Stromal cell of bone marrow (primary cell): Measurements from ENCODE around the gene CIAPIN1.
A peak's percentile ranks its signal among the peaks of the same experiment; 100 is the strongest.
"Not testable (repeated sequence)": the region's sequence is repeated elsewhere in the genome, so short reads cannot be mapped to it uniquely, and the experiment has no call there.

Experiments
- DNase-seq: peaks from one replicate; pipeline ENCODE4 v3.0.0-alpha.2; 2012; ENCODE audit warnings: low read depth

The CIAPIN1 gene

DNA sequence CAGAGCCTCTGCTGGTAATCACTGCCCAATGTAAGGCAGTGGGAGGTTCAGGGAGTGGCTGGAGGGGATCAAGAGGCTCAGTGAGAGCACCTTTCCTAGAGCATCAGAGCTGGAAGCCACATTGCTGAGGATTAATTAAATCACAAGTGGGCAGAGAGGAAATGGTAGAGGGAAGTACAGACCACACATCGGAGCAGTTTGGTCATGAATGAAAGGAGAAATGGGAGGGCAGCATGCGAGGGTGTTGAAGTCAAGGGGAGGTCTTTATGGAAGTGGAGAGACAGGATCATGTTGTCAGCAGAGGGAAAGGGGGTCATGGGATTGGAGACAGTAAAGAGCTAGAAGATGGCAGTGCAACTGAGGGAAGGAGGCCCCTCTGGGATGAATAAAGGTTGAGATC lies 40.3 kb downstream of the CIAPIN1 start:
- DNase-seq: no peak

DNA sequence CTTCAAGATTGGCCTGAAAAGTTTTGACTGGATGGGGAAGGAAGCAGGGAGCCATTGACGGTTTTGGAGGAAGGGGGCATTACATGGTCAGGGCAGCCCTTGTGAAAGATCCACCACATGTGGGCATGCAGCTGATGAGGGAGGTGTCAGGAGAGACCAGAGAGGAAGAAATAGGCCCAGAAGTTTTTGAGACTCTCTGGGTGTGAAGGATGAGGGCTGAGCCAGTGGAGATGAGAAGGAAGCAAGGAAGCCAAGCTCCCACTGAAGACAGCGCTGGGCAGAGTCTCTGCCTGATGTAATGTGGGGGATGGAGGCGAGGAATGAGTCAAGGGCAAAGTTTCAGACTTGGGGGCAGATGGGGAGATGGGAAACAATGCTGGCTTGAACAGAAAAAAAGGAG lies 42.1 kb downstream of the CIAPIN1 start:
- DNase-seq: no peak

DNA sequence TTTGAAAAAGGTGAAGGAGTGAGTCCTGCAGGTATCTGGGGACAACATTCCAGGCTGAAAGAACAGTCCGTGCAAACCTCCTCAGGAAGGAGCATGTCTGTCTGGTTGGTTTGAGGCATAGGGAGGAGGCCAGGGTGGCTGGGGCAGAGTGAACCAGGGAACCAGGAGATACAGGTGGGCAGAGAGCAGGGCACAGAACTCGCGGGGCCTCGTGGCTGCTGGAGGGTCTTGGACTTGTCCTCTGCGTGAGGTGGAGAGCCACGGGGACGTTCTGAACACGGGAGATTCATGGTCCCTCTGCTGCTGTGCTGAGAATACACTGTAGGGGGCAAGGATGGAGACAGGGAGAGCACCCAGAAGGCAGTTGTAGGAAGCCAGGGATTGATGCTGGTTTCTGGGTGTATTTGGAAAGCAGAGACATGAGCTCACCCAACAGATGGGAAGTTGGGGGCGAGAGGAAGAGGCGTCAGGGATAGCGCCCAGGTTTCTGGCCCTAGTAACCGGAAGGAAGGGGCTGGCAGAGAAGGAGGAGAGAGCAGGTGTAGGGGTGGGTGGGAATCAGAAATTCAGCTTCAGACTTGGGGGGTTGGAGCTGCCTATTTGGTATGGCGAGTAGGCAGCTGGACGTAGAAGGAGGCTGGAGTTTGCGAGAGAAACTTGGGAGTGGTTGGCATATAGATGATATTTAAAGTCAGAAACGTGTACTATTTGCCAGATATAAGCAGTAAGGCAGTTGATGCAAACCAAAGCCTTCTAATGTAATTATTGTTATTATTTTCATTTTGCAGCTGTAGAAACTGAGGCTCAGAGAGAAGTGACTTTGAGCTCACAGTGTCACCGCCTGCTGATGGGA lies 43.0 kb downstream of the CIAPIN1 start, which contains the start of gene CCL17:
CCL17 (plus strand) TSS at position 803 of the 853 bp plus-strand sequence. CDS start 9,166 bp downstream, outside the sequence.
- no peak for DNase-seq

DNA sequence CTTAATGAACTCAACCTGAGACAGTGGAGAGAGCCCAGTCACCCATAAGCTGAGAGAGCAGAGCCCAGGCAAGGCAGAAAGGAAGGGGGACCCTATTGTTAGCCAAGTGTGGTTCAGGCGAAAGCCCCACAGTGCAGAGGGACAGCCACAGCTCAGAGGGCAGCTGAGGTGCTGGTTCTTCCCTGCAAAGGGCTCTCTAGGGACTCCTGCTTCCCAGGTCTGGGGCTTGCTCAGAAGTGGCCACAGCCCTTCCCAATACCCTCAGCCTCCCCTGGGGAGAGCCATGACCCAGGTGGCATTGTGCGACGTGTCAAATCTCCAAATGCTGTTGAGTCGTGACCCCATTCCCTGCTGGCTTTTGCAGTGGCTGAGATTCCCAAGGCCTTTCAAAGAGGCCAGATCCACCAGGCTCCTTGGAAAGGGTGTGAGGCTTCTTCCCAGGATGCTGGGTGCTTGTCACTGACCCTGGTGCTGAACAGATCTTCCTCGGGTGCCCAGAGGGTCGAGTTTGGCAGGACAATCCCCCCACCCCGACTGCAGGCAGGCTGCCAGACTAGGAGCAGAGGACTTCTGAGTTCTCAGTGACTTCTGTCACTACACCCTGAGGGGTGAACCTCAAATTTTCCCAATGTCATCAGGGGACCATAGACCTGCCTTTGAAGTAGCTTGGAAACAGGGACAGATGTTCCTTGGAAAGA lies 45.1 kb downstream of the CIAPIN1 start:
- no peak for DNase-seq

DNA sequence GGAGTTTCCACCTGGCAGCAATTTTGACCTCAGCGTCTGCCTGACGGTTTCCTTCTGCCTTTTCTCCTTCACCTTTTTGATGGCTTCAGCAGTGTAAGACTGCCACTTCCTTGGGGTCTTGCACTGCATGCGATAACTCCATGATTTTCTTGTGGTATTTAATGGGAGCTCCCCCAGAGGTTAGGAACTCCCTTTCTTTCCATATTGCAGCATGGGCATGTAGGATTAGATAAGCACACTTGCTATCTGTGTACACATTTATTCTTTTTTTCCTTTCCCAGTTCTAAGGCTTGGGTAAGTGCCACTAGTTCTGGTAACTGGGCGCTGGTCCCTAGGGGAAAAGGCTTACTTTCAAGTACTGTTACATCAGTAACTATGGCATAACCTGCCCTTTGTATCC lies 49.7 kb downstream of the CIAPIN1 start:
- DNase-seq: not testable (repeated sequence)

DNA sequence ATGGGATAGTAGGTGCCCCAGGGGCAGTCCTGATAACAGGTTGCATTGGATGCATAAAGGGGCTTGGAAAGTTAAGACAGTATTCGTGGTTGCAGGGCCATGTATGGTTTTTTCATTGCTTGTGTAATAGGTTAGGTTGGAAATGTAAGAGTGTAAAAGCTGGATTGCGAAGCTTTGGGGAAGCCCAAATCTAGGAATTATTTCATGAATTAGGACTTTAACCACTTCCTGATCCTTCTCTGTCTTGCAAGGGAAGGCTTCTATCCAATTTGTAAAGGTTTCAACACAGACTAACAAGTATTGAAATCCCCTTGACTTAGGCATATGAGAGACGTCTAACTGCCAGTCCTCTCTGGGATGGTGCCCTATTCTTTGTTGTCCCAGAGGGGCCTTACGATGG lies 50.4 kb downstream of the CIAPIN1 start:
- DNase-seq: no peak

DNA sequence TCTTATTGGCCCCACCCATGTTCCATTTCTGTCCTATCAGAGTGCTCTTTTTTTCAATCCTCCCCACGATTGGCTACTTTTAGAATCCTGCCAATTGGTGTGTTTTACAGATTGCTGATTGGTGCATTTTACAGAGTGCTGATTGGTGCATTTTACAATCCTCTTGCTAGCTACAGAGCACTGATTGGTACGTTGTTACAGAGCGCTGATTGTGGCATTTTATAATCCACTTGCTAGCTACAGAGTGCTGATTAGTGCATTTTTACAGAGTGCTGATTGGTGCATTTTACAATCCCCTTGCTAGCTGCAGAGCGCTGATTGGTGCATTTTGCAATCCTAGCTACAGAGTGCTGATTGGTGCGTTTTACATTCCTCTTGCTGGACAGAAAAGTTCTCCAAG lies 52.2 kb downstream of the CIAPIN1 start:
- no peak for DNase-seq

DNA sequence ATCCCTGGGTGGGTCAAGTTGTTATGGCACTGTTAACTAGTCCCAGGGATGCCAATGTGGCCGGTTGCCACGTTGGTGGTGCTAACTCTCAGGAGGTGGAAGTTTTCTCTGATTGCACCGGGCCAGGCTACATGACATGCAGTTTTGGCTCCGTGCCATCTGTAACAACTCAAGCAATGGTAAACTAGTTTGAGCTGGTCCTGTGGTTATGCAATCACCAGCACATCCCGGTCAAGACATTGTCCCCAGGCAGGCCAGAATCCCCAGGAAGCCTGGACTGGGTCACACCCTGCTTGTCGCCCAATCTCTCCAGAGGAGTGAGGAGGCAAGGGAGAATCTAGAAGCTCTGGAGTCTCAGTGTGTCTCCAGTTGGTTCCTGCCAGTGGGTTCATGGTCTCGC lies 52.7 kb downstream of the CIAPIN1 start:
- no peak for DNase-seq

DNA sequence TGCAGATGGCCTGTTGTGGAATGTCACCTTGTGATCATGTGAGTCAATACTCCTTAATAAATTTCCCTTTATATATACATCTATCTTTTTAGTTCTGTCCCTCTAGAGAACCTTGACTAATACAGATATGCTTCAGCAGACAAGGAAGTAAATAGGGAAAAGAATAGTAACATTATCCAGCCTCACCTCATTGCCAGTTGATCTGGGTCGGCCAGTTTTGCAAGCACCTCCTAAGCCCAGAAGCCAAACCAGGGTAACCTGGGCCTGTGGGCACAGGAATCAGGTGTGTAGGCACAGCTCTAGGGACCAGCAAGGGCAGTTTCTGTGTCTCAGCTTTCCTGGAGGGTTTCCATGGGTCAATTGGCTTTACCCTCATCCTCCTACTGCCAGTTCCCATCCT lies 54.5 kb downstream of the CIAPIN1 start:
- no peak for DNase-seq

DNA sequence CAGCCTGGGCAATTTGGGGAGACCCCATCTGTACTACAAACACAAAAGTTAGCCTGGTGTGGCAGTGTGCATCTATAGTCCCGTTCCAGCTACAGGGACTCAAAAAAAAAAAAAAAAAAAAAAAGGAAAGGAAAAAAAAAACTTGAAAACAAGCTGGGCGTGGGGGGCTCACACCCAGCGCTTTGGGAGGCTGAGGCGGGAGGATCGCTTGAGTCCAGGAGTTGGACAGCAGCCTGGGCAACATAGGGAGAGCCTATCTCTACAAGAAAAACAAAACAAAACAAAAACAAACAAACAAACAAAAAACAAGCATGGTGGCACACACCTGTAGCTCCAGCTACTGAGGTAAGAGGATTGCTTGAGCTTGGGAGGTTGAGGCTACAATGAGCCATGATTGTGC lies 55.5 kb downstream of the CIAPIN1 start:
- DNase-seq: no peak

DNA sequence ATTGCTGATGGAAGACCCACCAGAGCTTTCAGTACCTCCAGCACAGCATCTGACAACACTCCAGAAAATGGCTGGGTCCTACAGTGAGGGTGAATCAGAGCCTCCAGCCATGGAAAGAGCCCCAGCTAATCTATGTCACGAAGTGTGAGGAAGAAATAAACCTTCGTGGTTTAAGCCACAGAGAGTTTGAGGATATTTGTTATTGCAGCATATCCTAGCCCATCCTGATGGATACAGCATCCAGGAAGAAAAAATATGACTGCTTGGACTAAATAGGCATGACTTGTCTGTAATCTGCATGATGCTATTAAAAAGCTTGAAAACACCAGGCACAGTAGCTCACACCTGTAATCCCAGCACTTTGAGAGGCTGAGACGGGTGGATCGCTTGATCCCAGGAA lies 55.9 kb downstream of the CIAPIN1 start:
- DNase-seq: no peak

DNA sequence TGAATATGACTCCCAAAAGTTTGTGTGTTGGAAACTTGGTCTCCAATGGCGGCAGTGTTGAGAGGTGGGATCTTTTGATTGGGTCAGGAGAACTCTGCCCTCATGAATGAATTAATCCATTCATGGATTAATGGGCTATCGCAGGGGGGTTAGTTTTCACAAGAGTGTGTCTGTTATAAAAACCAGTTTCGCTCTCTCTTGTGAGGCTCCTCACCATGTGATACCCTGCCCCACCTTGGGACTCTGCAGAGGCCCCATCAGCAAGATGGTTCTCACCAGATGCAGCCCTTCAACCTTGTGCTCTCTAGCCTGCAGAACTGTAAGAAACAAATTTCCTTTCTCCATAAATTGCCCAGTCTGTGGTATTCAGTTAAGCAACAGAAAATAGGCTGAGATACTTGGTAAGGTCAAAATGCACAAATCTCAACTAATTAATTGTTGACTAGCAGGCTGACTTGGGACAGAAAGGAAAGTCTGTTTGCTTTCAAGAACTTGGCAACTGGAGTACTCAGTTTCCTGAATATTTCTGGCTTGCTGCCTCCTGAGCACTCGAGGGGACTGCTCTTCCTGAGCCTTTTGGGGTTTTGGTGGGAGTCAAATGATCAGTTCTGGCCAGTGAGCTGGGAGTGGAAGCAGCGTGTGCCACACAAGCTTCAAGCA lies 56.4 kb downstream of the CIAPIN1 start:
- no peak for DNase-seq

DNA sequence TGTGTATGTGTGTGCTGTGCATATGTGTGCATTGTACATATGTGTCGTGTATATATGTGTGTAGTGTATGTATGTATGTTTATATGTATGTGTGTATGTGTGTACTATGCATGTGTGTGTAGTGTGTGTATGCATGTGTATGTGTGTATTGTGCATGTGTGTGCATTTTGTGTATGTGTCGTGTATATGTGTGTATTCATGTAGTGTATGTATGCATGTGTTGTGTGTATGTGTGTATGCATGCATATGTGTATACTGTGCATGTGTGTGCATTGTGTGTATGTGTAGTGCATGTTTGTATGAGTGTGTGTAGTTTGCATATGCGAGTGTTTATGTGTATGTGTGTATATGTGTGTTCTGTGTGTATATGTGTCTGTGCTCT lies 58.1 kb downstream of the CIAPIN1 start:
- no peak for DNase-seq

DNA sequence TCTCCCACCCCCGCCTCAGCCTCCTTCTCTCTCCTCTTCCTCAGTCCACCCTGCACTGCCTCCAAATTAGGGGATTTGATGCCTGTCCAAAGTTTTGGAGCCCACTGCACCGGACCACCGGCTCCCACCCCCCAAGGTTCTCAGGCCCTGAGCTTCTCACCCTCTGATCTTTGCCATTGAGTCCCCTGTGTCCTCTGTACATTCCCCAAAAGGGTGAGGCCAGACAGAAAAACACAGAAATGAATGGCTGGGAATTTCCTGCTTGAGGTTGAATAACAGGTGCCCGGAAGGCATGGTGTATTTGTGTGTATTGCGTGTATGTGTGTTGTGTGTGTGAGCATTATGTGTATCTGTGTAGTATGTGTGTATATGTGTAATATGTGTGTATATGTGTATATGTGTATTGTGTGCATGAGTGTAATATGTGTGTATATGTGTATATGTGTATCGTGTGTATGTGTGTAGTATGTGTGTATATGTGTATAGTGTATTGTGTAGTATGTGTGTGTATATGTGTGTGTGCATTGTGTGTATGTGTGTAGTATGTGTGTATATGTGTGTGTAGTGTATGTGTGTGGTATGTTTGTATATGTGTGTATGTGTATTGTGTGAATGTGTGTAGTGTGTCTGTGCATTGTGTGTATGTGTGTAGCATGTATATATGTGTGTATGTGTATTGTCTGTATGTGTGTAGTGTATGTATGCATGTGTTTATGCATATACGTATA lies 58.7 kb downstream of the CIAPIN1 start:
- no peak for DNase-seq

DNA sequence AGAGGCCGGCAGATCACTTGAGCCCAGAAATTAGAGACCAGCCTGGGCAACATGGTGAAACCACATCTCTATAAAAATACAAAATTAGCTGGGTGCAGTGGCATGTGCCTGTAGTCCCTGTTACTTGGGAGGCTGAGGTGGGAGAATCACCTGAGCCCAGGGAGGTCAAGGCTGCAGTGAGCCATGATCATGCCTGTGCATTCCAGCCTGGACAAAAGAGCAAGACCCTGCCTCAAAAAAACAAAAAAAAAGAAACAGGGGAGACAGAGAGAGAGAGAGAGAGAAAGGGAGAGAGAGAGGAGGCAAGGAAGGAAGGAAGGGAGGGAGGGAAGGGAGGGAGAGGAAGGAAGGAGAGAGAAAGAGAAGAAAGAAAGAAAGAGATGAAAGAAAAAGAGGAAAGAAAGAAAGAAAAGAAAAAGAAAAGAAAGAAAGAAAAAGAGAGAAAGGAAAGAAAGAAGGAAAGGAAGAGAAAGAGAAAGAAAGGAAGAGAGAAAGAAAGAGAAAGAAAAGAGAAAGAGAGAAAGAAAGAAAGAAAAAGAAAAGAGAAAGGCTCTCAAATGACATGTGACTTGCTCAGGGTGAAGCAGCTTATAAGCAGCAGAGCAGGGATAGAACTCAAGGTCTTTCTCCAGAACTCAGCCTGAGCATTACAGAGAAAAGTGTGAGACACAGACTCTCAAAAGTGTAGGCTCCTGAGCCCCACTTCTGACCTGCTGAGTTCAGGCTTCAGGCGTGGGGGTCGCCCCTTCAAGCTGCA lies 59.4 kb downstream of the CIAPIN1 start:
- DNase-seq: no peak

DNA sequence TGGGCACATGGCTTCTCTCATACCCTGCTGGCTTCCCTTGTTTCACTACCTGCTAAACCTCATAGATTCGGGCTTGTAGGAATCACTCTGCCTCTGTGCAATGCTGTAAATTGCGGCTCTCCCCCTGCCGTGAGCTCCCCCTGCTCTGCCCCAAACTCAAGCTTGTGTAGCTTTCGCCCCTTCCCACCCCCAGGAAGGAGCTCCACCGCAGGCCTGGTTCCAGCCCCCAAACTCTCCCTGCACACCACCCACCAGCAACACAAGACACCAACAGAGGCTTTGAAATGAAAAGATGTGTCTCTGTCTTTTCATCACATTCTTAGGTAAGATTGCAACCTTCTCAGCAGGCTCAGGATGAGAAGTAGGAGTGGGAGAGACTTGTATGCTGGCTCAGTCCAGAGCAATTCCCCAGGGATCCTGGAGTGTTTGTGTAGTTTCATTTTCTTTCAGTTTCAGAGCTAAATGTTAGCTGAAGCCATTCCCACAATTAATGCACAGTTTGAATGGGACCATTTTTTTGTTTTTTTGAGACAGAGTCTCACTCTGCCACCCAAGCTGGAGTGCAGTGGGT lies 60.7 kb downstream of the CIAPIN1 start:
- peak; percentile 60 for DNase-seq

DNA sequence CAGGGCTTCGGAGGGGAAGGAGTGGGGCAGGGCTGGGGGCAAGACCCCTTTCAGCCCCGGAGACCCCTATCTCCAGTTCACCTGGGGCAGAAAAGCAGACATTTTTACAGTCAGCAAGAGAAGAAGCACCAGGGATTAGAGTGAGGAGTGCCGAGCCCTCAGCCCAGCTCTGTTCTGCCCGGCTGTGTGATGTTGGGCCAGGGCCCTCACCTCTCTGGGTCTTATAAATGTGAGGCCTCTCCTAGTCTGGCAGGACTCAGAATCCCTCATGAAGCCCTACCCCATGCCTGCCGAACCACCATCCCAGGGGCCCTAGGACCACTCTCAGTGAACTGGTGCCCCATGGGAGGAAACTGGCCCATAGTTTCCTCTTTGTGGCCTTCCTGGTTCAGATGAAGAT lies 62.1 kb downstream of the CIAPIN1 start:
- no peak for DNase-seq

DNA sequence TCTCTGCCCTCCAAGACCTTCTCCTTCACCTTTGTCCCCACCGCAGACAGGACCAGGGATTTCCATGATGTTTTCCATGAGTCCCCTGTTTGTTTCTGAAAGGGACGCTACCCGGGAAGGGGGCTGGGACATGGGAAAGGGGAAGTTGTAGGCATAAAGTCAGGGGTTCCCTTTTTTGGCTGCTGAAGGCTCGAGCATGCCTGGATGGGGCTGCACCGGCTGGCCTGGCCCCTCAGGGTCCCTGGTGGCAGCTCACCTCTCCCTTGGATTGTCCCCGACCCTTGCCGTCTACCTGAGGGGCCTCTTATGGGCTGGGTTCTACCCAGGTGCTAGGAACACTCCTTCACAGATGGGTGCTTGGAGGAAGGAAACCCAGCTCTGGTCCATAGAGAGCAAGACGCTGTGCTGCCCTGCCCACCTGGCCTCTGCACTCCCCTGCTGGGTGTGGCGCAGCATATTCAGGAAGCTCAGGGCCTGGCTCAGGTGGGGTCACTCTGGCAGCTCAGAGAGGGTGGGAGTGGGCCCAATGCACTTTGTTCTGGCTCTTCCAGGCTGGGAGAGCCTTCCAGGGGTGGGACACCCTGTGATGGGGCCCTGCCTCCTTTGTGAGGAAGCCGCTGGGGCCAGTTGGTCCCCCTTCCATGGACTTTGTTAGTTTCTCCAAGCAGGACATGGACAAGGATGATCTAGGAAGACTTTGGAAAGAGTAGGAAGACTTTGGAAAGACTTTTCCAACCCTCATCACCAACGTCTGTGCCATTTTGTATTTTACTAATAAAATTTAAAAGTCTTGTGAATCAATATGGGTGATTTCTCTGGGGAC lies 62.7 kb downstream of the CIAPIN1 start:
- DNase-seq: no peak

DNA sequence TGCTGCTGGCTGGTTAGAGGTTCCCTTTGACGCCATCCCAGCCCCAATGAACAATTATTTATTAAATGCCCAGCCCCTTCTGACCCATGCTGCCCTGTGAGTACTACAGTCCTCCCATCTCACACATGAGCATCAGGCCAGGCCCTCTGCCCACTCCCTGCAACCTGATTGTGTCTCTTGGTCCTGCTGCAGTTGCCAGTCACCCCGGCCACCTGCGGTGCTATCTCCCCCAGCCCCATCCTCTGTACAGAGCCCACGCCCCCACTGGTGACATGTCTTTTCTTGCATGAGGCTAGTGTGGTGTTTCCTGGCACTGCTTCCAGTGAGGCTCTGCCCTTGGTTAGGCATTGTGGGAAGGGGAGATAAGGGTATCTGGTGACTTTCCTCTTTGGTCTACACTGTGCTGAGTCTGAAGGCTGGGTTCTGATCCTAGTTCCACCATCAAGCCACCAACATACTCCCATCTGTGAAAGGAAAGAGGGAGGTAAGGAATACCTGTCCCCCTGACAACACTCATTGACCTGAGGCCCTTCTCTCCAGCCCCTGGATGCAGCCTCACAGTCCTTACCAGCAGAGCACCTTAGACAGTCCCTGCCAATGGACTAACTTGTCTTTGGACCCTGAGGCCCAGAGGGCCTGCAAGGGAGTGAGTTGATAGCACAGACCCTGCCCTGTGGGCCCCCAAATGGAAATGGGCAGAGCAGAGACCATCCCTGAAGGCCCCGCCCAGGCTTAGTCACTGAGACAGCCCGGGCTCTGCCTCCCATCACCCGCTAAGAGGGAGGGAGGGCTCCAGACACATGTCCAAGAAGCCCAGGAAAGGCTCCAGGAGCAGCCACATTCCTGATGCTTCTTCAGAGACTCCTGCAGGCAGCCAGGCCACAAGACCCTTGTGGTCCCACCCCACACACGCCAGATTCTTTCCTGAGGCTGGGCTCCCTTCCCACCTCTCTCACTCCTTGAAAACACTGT lies 63.6 kb downstream of the CIAPIN1 start:
- no peak for DNase-seq
